OCI-LY1 (cell line): ENCODE data around the gene MDN1.

ENCODE experiments used
- EZH2 ChIP-seq: fragments of 200-600 bp; sonication (generic), shearing (Covaris generic); IDR thresholded peaks from 2 replicates; pipeline ENCODE4 v1.8.0; 2017; ENCODE audit warnings: borderline replicate concordance, mixed run types, mild to moderate bottlenecking, antibody characterized with exemption, low read length, moderate library complexity, mixed read lengths
- TF ChIP-seq, protein P1 (sequence below): fragments of 200-600 bp; sonication (generic), shearing (Covaris generic); IDR thresholded peaks from 2 replicates; pipeline ENCODE4 v1.5.1; 2017; ENCODE audit warnings: mild to moderate bottlenecking, antibody characterized with exemption, low read length, moderate library complexity, mixed read lengths

DNA sequence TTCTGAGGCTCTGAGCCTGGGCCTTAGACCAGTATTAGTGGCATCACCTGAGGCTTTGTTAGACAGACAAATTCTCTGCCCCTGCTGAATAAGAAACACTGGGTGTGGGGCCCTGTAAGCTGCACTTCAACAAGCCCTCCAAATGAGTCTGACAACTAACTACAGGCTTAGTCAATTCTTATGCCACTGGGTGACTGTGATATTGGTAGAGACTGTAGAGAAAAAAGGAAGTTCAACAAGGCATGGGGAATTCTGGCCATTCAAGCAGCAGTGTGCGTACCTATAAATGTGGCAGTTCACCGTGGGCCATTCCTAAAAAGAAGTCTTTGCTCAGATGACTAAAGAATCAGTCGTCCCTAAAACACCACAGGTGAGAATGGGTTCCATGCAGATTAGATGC, 82.7 kb downstream of the MDN1 start:
- no peak for TF ChIP-seq EZH2
- TF ChIP-seq, protein P1, sequence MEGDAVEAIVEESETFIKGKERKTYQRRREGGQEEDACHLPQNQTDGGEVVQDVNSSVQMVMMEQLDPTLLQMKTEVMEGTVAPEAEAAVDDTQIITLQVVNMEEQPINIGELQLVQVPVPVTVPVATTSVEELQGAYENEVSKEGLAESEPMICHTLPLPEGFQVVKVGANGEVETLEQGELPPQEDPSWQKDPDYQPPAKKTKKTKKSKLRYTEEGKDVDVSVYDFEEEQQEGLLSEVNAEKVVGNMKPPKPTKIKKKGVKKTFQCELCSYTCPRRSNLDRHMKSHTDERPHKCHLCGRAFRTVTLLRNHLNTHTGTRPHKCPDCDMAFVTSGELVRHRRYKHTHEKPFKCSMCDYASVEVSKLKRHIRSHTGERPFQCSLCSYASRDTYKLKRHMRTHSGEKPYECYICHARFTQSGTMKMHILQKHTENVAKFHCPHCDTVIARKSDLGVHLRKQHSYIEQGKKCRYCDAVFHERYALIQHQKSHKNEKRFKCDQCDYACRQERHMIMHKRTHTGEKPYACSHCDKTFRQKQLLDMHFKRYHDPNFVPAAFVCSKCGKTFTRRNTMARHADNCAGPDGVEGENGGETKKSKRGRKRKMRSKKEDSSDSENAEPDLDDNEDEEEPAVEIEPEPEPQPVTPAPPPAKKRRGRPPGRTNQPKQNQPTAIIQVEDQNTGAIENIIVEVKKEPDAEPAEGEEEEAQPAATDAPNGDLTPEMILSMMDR, result no peak
